BLaER1 (cell line): ENCODE results near the gene TEN1.
A peak's percentile ranks its signal among the peaks of the same experiment; 100 is the strongest.
"Not testable (repeated sequence)": the region's sequence is repeated elsewhere in the genome, so short reads cannot be mapped to it uniquely, and the experiment has no call there.

ENCODE experiments used
- H3K27ac ChIP-seq: shearing (Covaris generic); formaldehyde crosslinking; 2 replicates; pipeline ENCODE4 v1.8.1; 2022
- H3K27me3 ChIP-seq: shearing (Covaris generic); formaldehyde crosslinking; 2 replicates; pipeline ENCODE4 v1.8.1; 2022
- H3K36me3 ChIP-seq: shearing (Covaris generic); formaldehyde crosslinking; 2 replicates; pipeline ENCODE4 v1.8.1; 2022
- H3K4me1 ChIP-seq: shearing (Covaris generic); formaldehyde crosslinking; 2 replicates; pipeline ENCODE4 v1.8.1; 2022
- H3K4me2 ChIP-seq: shearing (Covaris generic); formaldehyde crosslinking; 2 replicates; pipeline ENCODE4 v1.8.1; 2022
- H3K4me3 ChIP-seq: shearing (Covaris generic); formaldehyde crosslinking; 2 replicates; pipeline ENCODE4 v1.8.1; 2022
- H3K9ac ChIP-seq: shearing (Covaris generic); formaldehyde crosslinking; 2 replicates; pipeline ENCODE4 v1.8.1; 2022
- H3K9me3 ChIP-seq: shearing (Covaris generic); formaldehyde crosslinking; 2 replicates; pipeline ENCODE4 v1.8.1; 2022
- H4K20me1 ChIP-seq: shearing (Covaris generic); formaldehyde crosslinking; 2 replicates; pipeline ENCODE4 v1.8.1; 2022
- Cebpa-rat ChIP-seq: shearing (Covaris generic); IDR thresholded peaks from 2 replicates; pipeline ENCODE4 v1.8.1; 2022

The TEN1 gene

GRCh38 chr17:76034428-76035350 is 55.6 kb downstream of the TEN1 start:
- H3K9ac ChIP-seq: no peak overlapping the region
- peaks cover 49% of the 10 kb centered on the region for H3K4me1 ChIP-seq
- no peak overlapping the region for H3K4me3 ChIP-seq
- no peak overlapping the region for H3K4me2 ChIP-seq
- no peak for TF ChIP-seq Cebpa-rat
- H3K27me3 ChIP-seq: no peaks in the 10 kb centered on the region
- H3K36me3 ChIP-seq: peaks cover 18% of the 10 kb centered on the region
- no peak overlapping the region; the same call in 1 of the 2 replicates for H3K27ac ChIP-seq
- peaks cover 5% of the 10 kb centered on the region; the same call in 1 of the 2 replicates for H3K9me3 ChIP-seq
- peaks cover 7% of the 10 kb centered on the region; the same call in 1 of the 2 replicates for H4K20me1 ChIP-seq

GRCh38 chr17:76036497-76037261 is 57.6 kb downstream of the TEN1 start:
- H3K27ac ChIP-seq: peak overlapping the region; percentile 58
- no peak overlapping the region for H3K4me3 ChIP-seq
- H3K9ac ChIP-seq: 0 out of 2 replicates have a peak overlapping the region, but pooled peaks have one; percentile 6
- H3K4me2 ChIP-seq: peak overlapping the region; percentile 72
- peaks cover 5% of the 10 kb centered on the region; the same call in 1 of the 2 replicates for H3K9me3 ChIP-seq
- peaks cover 37% of the 10 kb centered on the region for H3K4me1 ChIP-seq
- H4K20me1 ChIP-seq: peaks cover 7% of the 10 kb centered on the region; the same call in 1 of the 2 replicates
- H3K36me3 ChIP-seq: peaks cover 38% of the 10 kb centered on the region
- no peaks in the 10 kb centered on the region for H3K27me3 ChIP-seq
- TF ChIP-seq Cebpa-rat: no peak

GRCh38 chr17:76038050-76038449 is 59.0 kb downstream of the TEN1 start:
- Histone ChIP-seq H3K9ac (peak overlapping the region; percentile 11; the same call in 1 of the 2 replicates), H3K36me3 (peaks cover 52% of the 10 kb centered on the region), H3K9me3 (no peaks in the 10 kb centered on the region), H4K20me1 (peaks cover 7% of the 10 kb centered on the region; the same call in 1 of the 2 replicates), H3K27ac (peak overlapping the region; percentile 58), H3K4me2 (peak overlapping the region; percentile 72), H3K4me1 (peaks cover 28% of the 10 kb centered on the region), H3K27me3 (no peaks in the 10 kb centered on the region), H3K4me3 (no peak overlapping the region)
- no peak for TF ChIP-seq Cebpa-rat

- peaks cover 7% of the 10 kb centered on the region; the same call in 1 of the 2 replicates for H4K20me1 ChIP-seq
- no peak overlapping the region for H3K27ac ChIP-seq
- H3K4me2 ChIP-seq: no peak overlapping the region
- H3K36me3 ChIP-seq: peaks cover 62% of the 10 kb centered on the region
- no peaks in the 10 kb centered on the region for H3K9me3 ChIP-seq
- peaks cover 28% of the 10 kb centered on the region for H3K4me1 ChIP-seq
- no peaks in the 10 kb centered on the region for H3K27me3 ChIP-seq
- H3K4me3 ChIP-seq: no peak overlapping the region
- TF ChIP-seq Cebpa-rat: no peak
- H3K9ac ChIP-seq: no peak overlapping the region
Measured at GRCh38 chr17:76039121-76039520, 60.1 kb downstream of the TEN1 start.

- peaks cover 7% of the 10 kb centered on the region; the same call in 1 of the 2 replicates for H4K20me1 ChIP-seq
- no peak overlapping the region for H3K27ac ChIP-seq
- TF ChIP-seq Cebpa-rat: no peak
- H3K4me3 ChIP-seq: no peak overlapping the region
- peaks cover 75% of the 10 kb centered on the region for H3K36me3 ChIP-seq
- no peaks in the 10 kb centered on the region for H3K27me3 ChIP-seq
- H3K4me2 ChIP-seq: no peak overlapping the region
- H3K9me3 ChIP-seq: no peaks in the 10 kb centered on the region
- no peak overlapping the region for H3K9ac ChIP-seq
- H3K4me1 ChIP-seq: peaks cover 28% of the 10 kb centered on the region
Measured at GRCh38 chr17:76040376-76040775, 61.3 kb downstream of the TEN1 start.

- H3K9ac ChIP-seq, H3K4me3 ChIP-seq, H3K4me2 ChIP-seq, H3K27ac ChIP-seq, H3K4me1 ChIP-seq, H4K20me1 ChIP-seq, H3K9me3 ChIP-seq, H3K27me3 ChIP-seq: not testable (repeated sequence)
- H3K36me3 ChIP-seq: peaks cover 100% of the 10 kb centered on the region
Measured at GRCh38 chr17:76042868-76043267, 63.8 kb downstream of the TEN1 start.

- H3K4me1 ChIP-seq, H3K27ac ChIP-seq, H3K9me3 ChIP-seq, H3K9ac ChIP-seq, H3K4me3 ChIP-seq, H3K4me2 ChIP-seq, H3K27me3 ChIP-seq: not testable (repeated sequence)
- Histone ChIP-seq H4K20me1 (peaks cover 18% of the 10 kb centered on the region; the same call in 1 of the 2 replicates), H3K36me3 (peaks cover 100% of the 10 kb centered on the region)
Measured at GRCh38 chr17:76044475-76045007, 65.5 kb downstream of the TEN1 start.

- Histone ChIP-seq H3K36me3 (peaks cover 100% of the 10 kb centered on the region), H3K27ac (no peak overlapping the region), H3K27me3 (no peaks in the 10 kb centered on the region), H4K20me1 (peaks cover 33% of the 10 kb centered on the region), H3K4me2 (no peak overlapping the region), H3K4me3 (no peak overlapping the region), H3K4me1 (no peaks in the 10 kb centered on the region), H3K9ac (no peak overlapping the region), H3K9me3 (no peaks in the 10 kb centered on the region)
- no peak for TF ChIP-seq Cebpa-rat
Measured at GRCh38 chr17:76046064-76046463, 67.0 kb downstream of the TEN1 start.

GRCh38 chr17:76048025-76048605 is 69.1 kb downstream of the TEN1 start:
- Histone ChIP-seq H3K4me3 (no peak overlapping the region), H3K4me2 (no peak overlapping the region), H3K4me1 (no peaks in the 10 kb centered on the region), H3K27ac (no peak overlapping the region), H3K27me3 (no peaks in the 10 kb centered on the region), H3K9ac (no peak overlapping the region), H4K20me1 (peaks cover 35% of the 10 kb centered on the region), H3K9me3 (no peaks in the 10 kb centered on the region), H3K36me3 (peaks cover 99% of the 10 kb centered on the region)
- no peak for TF ChIP-seq Cebpa-rat
